ENCODE measurements around the gene GPC5. TPM values are rescaled to one million over a fixed set of nuclear protein-coding genes. Genes with fewer than 3 reads are reported as not detected.

Gene GPC5
- total and polyA plus RNA-seq, 2 of the 8 experiments (the other 6 are each of a cell fraction or from before 2014, with no cell fraction given) = 0.20 to 0.39 TPM

DNA sequence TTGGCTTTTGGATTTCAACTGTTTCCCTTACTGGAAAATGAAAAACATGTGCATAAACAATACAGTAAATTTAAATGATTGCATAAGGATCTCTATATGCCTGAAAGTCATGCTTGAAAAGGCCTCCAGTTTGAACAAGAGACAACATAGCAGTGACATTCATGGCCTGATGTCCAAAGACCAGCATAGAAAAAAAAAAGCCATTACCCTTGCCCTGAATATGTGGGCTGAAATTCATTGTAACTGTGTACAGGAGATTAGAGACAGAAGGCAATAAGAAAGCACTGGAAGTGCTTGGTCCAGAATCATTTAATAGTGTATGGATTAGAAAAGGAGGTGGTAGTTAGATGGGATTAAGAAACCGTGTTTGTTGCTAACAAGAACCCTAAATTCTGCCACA, 35.5 kb upstream of the GPC5 start:
- Histone ChIP-seq H3K56ac (replicated peaks; ENCODE audit: insufficient read length, low read depth, low read length) (no peak overlapping the region), H3K4me3 (ENCODE audit: extremely low read depth in 1 of 4, insufficient read depth in 2 of 4, low read depth in 3 of 4, low read length in 4 of 4) (no peak overlapping the region), H3K36me3 (ENCODE audit: control insufficient read depth in 2 of 4, insufficient read depth in 4 of 4, low read length in 3 of 4) (peaks cover 0 to 6% (median 0%) of the 10 kb centered on the region in 4 experiments; a peak in 2 of 8 replicates), H3K9ac (replicated peaks in 1 of 4; ENCODE audit: extremely low read depth in 1 of 4, low read depth in 3 of 4, low read length in 3 of 4) (no peak overlapping the region), H2BK20ac (ENCODE audit: low read length) (no peak overlapping the region), H2BK15ac (ENCODE audit: low read length) (no peak overlapping the region), H2AFZ (ENCODE audit: low read length) (no peak overlapping the region), H3K4me2 (ENCODE audit: insufficient read depth in 1 of 2, low read depth in 2 of 2, low read length in 2 of 2) (no peak overlapping the region), H4K20me1 (replicated peaks in 1 of 2; ENCODE audit: control insufficient read depth in 1 of 2, insufficient read depth in 2 of 2, low read length in 2 of 2) (peaks cover 0 to 6% of the 10 kb centered on the region in 2 experiments), H3K79me1 (ENCODE audit: low read depth, low read length) (no peaks in the 10 kb centered on the region), H3K23me2 (ENCODE audit: low read depth, low read length) (no peaks in the 10 kb centered on the region), H3K23ac (ENCODE audit: insufficient read length) (peak overlapping the region; percentile 27), H3K27ac (ENCODE audit: low read depth, low read length) (no peak overlapping the region), H3K4me1 (replicated peaks in 1 of 4; ENCODE audit: control insufficient read depth in 3 of 4, insufficient read depth in 4 of 4, low read length in 3 of 4) (no peaks in the 10 kb centered on the region), H3K9me3 (ENCODE audit: insufficient read depth in 2 of 2, low read depth in 1 of 2, low read length in 1 of 2) (no peaks in the 10 kb centered on the region), H4K8ac (ENCODE audit: extremely low read depth, insufficient read depth, low read length) (no peak overlapping the region), H2AK5ac (ENCODE audit: low read depth, low read length) (no peak overlapping the region), H3K79me2 (ENCODE audit: control insufficient read depth in 1 of 2, insufficient read depth in 2 of 2, low read length in 2 of 2) (no peaks in the 10 kb centered on the region), H3K4ac (replicated peaks; ENCODE audit: insufficient read length, low read depth, low read length) (no peak overlapping the region), H3K18ac (ENCODE audit: extremely low read depth, low read length) (no peak overlapping the region), H3K14ac (ENCODE audit: insufficient read length) (no peak overlapping the region), H4K91ac (replicated peaks; ENCODE audit: insufficient read length, low read length) (no peak overlapping the region), H2BK12ac (ENCODE audit: low read depth, low read length) (no peak overlapping the region), H2BK120ac (replicated peaks; ENCODE audit: low read depth, low read length) (no peak overlapping the region), H4K5ac (ENCODE audit: insufficient read length, low read depth, low read length) (no peak overlapping the region), H3K27me3 (replicated peaks in 1 of 4; ENCODE audit: control insufficient read depth in 3 of 4, extremely low read depth in 1 of 4, insufficient read depth in 3 of 4, low read length in 3 of 4) (no peaks in the 10 kb centered on the region), H2BK5ac (ENCODE audit: low read depth, low read length) (no peak overlapping the region)
- 80% methylated on average over 1 of the region's 1 CpG; no CpG with 5 or more reads in 1 of the 2 experiments for WGBS, 2 experiments (ENCODE audit: extremely low coverage in 1 of 2, insufficient coverage in 1 of 2, insufficient read length in 1 of 2, insufficient replicate concordance in 2 of 2, low coverage in 1 of 2, low lambda C conversion rate in 2 of 2, missing lambda C conversion rate in 1 of 2)
- FAIRE-seq = no peak
- CTCF ChIA-PET (ENCODE audit: partially characterized antibody) = interaction anchor here (1.1 kb wide), 1 partner anchor 19 kb away, joined by 3 read pairs; no protein-coding TSS in a partner anchor
- no peak for DNase-seq (ENCODE audit: low read depth in 1 of 2, low spot score in 2 of 2)
- POLR2A ChIA-PET (ENCODE audit: partially characterized antibody) = interaction anchor here (0.6 to 1.4 kb wide), 5 partner anchors 10 to 37 kb away, joined by 3 to 5 read pairs (median 3); no protein-coding TSS in a partner anchor
- TF ChIP-seq GABPA (IDR thresholded peaks at IDR 0.05; ENCODE audit: borderline replicate concordance, insufficient read depth, low read length) (no peak), SP1 (IDR thresholded peaks at IDR 0.05; ENCODE audit: low read depth, low read length) (no peak), EZH2 (IDR thresholded peaks at IDR 0.05; ENCODE audit: low read depth, low read length, severe bottlenecking) (no peak), YY1 (IDR thresholded peaks at IDR 0.05; ENCODE audit: low read depth, low read length) (no peak), EGR1 (IDR thresholded peaks at IDR 0.05; ENCODE audit: borderline replicate concordance, low read depth, low read length) (no peak), CHD2 (IDR thresholded peaks at IDR 0.05; ENCODE audit: low read length) (no peak), HDAC6 (IDR thresholded peaks at IDR 0.05; ENCODE audit: low read depth, low read length) (no peak), CTBP2 (IDR thresholded peaks at IDR 0.05; ENCODE audit: borderline replicate concordance, insufficient read depth, insufficient read length, low read length) (no peak), KDM1A (IDR thresholded peaks at IDR 0.05; ENCODE audit: borderline replicate concordance, low read length) (no peak), SUZ12 (IDR thresholded peaks at IDR 0.05; ENCODE audit: low read length) (no peak), JUND (IDR thresholded peaks at IDR 0.05; ENCODE audit: low read length) (no peak), RNF2 (IDR thresholded peaks at IDR 0.05; ENCODE audit: borderline replicate concordance, low read depth, low read length, missing control alignments, poor library complexity, severe bottlenecking) (no peak), KDM5A (IDR thresholded peaks at IDR 0.05; ENCODE audit: low read length) (no peak), TAF1 (IDR thresholded peaks at IDR 0.05; ENCODE audit: low read depth, low read length) (no peak), RBBP5 (IDR thresholded peaks at IDR 0.05; ENCODE audit: borderline replicate concordance, low read depth, low read length) (no peak)

Data from H1 (cell line).